Measurements from ENCODE around the gene MCF2L2.

The MCF2L2 gene

GRCh38 chr3:183360971-183361624, 67.3 kb downstream of the MCF2L2 start:
- DNase-seq = no peak

DNA sequence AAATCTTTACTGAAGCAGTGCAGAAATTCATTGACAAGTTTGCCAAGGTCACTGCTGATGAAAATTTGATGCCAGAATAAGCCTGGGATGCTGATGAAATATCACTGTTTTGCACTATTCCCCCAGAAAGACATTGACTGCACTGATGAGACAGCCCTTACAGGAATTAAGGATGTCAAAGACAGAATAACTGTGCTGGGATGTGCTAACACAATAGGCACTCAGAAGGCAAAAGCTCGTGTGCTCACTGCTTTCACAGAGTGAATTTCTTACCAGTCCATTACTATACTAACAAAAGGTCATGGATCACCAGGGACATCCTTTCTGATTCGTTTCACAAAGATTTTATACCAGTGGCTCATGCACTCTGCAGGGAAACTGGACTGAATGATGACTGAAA, 69.4 kb downstream of the MCF2L2 start:
- DNase-seq = no peak

- no peak for DNase-seq
Observed at GRCh38 chr3:183357564-183358079, 70.8 kb downstream of the MCF2L2 start.

DNA sequence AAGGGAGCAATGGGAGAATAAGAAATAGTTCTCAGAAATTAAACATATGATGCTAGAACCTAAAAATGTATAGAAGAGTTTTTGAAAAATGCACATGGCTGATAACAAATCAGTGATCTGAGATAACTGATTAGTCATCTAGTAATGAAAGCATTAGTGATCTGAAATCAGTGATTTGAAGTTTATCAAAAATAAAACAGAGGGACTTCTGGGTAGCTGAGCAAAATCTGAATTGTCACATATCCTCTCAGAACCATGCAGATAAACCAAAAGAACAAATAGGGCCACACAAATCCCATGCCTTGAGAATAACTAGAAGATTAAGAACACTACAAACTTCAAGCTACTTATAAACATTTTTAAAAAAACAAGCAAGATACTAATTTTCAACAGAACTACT, 71.5 kb downstream of the MCF2L2 start:
- no peak for DNase-seq

DNA sequence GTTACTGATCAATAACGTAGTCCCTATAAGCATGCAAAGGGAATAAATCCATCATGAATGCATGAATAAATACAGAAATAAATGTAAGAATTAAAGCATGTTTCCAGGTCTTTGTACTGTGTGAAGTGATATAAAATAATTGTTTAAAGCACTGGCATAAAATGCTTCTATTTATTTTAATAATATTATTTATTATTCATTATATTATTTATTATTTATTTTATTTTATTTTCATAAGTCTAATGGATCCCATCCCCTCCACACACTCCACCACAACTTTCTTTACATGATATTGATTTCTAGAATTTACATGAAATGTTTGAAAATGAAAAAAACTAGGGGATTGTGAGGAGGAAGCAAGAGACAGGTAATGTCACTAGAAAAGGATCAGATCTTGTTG, 73.5 kb downstream of the MCF2L2 start:
- no peak for DNase-seq

GRCh38 chr3:183354325-183354831, 74.0 kb downstream of the MCF2L2 start:
- no peak for DNase-seq

DNA sequence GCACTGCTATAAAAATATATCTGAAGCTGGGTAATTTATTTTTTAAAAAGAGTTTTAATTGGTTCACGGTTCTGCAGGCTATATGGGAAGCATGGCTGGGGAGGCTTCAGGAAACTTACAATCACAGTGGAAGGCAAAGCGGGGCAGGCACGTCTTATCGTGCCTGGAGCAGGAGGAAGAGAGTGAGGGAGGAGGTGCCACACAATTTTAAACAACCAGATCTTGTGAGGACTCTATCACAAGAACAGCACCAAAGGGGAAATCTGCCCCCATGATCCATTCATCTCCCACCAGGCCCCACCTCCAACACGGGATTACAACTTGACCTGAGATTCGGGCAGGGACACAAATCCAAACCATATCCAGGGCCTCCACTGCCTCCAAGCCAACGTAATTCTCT, 75.0 kb downstream of the MCF2L2 start:
- no peak for DNase-seq

DNA sequence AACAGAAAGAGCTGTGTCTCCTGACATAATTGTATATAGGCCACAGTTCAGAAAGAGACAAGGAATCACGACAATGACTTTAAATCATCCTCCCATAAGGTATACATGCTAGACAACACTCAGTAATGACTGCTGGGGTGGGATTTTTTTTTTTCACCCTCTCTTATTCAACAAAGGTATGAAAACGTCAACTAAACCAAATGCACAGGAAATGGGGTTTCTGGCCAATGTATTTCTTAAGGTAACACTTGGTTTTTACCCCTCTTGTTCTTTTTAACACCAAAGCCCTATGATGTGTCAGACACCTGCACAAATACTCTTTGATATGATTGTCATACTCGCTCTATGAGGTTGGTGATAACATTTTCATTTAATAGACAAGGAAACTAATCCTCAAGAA, 78.3 kb downstream of the MCF2L2 start:
- DNase-seq = no peak

GRCh38 chr3:183349421-183350157, 78.8 kb downstream of the MCF2L2 start:
- DNase-seq = no peak

- no peak for DNase-seq
Observed at GRCh38 chr3:183342824-183343223, 85.6 kb downstream of the MCF2L2 start.

GRCh38 chr3:183341545-183342288, 86.7 kb downstream of the MCF2L2 start:
- DNase-seq = no peak

GRCh38 chr3:183340222-183340621, 88.2 kb downstream of the MCF2L2 start:
- DNase-seq = no peak

GRCh38 chr3:183339461-183340086, 88.8 kb downstream of the MCF2L2 start:
- DNase-seq = no peak

DNA sequence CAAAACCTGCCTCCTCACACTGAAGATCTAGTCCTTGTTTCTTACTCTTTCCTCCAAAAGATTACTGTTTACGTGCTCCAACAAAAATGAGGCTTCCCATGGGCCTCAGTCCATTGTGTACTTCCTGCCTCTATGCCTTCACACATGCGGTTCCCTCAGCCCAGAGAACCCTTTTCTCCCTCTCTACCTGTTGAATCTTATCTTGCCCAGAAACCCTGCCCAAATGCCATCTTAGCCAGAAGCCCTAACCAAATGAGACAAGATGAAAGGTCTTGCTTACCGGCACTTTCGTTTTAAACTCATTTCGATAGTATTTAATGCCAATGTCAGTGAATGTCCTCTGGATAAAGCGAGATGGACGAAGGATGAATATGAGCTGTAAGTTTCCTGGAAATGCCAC, 89.9 kb downstream of the MCF2L2 start:
- no peak for DNase-seq

GRCh38 chr3:183332487-183332886, 95.9 kb downstream of the MCF2L2 start:
- DNase-seq = no peak

DNA sequence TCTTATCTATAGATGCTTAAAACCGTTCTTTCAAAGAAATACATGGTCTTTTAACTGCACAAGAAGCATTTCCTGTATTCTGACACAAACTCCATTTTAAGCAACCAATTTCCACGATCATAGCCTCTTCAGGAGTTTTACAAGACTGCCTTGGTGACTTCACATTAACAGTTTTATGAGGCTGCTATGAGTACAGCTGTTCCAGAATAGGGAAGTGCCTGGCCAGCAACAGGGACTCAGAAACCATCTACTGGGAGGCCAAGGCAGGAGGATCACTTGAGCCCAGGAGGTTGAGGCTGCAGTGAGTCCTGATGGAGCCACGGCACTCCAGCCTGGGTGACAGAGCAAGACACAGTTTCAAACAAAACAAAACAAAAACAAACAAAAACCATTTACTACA, 96.9 kb downstream of the MCF2L2 start:
- DNase-seq = no peak

GRCh38 chr3:183330881-183331280, 97.5 kb downstream of the MCF2L2 start:
- DNase-seq = no peak

- no peak for DNase-seq
Observed at GRCh38 chr3:183329543-183329942, 98.9 kb downstream of the MCF2L2 start.

DNA sequence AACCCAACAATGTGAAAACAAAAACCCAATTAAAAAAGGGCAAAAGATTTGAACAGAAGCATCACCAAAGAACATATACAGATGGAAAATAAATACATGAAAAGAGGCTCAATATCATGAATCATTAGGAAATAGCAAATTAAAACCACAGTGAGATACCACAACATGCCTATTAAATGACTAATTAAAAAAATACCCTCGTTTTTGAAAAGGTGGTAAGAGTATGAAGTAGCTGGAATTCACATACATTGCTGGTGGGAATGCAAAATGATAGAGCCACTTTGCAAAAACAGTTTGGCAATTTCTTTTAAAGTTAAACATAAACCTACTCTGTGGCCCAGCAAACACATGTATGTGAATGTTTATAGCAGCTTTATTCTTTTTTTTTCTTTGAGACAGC, 99.6 kb downstream of the MCF2L2 start:
- no peak for DNase-seq

DNA sequence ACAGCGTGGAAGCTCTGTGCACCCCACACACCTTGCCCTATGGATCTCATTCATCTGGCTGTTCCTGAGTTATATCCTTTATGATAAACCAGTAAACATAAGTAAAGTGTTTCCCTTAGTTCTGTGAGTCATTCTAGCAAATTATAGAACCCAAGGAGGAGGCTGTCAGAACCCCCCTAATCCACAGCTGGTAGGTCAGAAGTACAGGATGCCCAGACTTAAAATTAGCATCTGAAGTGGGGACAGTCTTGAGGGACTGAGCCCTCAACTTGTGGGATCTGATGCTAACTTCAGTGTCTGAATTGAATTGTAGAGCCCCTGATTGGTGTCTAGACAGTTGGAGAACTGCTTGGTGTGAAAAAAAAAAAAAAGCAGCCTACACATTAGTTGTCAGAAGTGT, 100.3 kb downstream of the MCF2L2 start:
- no peak for DNase-seq

- DNase-seq = no peak
Observed at GRCh38 chr3:183327343-183327742, 101.1 kb downstream of the MCF2L2 start.

DNA sequence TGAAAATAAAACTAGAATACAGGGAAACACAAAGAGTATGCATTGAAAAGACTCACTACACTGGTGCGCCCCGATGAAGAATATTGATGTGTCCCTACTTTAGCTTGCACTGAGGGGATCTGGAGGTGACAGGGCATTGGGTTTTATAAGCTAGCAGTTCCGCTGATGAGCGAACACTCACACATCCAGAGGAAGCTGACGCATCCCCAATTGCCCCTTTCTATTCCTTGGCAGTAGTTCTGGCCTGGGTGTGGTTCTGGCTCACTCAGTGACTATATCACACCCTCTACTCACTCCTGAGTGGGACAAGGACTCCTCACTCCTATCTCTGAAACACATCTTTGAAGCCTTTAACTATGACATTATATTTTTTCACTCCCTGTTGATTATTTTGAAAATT, 104.3 kb downstream of the MCF2L2 start:
- no peak for DNase-seq

GRCh38 chr3:183319371-183319770, 109.0 kb downstream of the MCF2L2 start:
- no peak for DNase-seq
